HG03469 (cell line): ENCODE data around the gene ZNF217.
"Not testable (repeated sequence)": the region's sequence is repeated elsewhere in the genome, so short reads cannot be mapped to it uniquely, and the experiment has no call there.

Source experiments
- ATAC-seq: cut with Tn5 transposase; IDR thresholded peaks from one replicate; pipeline ENCODE4 v1.9.1; 2021; ENCODE audit warnings: mild to moderate bottlenecking, moderate library complexity, moderate number of reproducible peaks; ENCODE audit not compliant: unreplicated experiment

ZNF217 gene

GRCh38 chr20:53534037-53534436 is 59.6 kb downstream of the ZNF217 start:
- no peak for ATAC-seq

GRCh38 chr20:53533500-53533899 is 60.1 kb downstream of the ZNF217 start:
- ATAC-seq: no peak

GRCh38 chr20:53532654-53533312 is 60.9 kb downstream of the ZNF217 start:
- ATAC-seq: not testable (repeated sequence)

DNA sequence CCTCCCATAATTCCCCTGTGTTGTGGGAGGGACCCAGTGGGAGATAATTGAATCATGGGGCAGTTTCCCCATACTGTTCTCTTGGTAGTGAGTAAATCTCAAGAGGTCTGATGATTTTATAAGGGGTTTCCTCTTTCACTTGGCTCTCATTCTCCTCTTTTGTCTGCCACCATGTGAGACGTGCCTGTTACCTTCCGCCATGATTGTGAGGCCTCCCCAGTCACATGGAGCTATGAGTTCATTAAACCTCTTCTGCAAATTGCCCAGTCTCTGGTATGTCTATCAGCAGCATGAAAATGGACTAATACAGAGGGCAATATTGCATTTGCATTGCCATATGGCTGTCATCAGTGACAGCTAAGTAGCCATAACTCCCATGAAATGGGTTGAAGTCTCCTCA is 63.2 kb downstream of the ZNF217 start:
- no peak for ATAC-seq

DNA sequence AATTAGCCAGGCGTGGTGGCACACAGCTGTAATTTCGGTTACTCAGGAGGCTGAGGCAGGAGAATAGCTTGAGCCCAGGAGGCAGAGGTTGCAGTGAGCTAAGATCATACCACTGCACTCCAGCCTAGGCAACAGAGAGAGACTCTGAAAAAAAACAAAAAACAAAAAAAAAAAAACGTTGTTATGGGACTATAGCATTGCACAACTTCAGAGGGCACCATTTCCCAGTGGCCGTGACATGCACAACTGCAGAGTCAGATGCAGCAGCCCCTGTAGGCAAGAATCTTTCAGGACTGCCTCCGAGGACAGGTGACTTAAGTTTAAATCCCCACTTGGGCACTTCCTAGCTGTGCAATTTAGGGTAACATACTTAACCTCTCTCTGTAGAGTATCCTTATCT is 64.0 kb downstream of the ZNF217 start:
- no peak for ATAC-seq

- ATAC-seq: no peak
Measured at GRCh38 chr20:53527196-53527595, 66.4 kb downstream of the ZNF217 start.

- no peak for ATAC-seq
Measured at GRCh38 chr20:53524589-53525312, 68.9 kb downstream of the ZNF217 start.

DNA sequence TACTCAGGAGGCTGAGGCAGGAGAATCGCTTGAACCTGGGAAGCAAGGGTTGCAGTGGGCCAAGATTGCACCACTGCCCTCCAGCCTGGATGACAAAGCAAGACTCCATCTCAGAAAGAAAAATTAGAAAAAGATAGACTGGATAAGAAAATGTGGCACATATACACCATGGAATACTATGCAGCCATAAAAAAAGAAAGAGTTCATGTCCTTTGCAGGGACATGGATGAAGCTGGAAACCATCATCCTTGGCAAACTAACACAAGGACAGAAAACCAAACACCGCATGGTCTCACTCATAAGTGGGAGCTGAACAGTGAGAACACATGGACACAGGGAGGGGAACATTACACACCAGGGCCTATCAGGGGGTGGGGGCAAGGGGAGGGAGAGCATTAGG is 70.0 kb downstream of the ZNF217 start:
- not testable (repeated sequence) for ATAC-seq

GRCh38 chr20:53522696-53523095 is 70.9 kb downstream of the ZNF217 start:
- no peak for ATAC-seq

- ATAC-seq: no peak
Measured at GRCh38 chr20:53522026-53522425, 71.6 kb downstream of the ZNF217 start.

GRCh38 chr20:53521421-53521820 is 72.2 kb downstream of the ZNF217 start:
- not testable (repeated sequence) for ATAC-seq

DNA sequence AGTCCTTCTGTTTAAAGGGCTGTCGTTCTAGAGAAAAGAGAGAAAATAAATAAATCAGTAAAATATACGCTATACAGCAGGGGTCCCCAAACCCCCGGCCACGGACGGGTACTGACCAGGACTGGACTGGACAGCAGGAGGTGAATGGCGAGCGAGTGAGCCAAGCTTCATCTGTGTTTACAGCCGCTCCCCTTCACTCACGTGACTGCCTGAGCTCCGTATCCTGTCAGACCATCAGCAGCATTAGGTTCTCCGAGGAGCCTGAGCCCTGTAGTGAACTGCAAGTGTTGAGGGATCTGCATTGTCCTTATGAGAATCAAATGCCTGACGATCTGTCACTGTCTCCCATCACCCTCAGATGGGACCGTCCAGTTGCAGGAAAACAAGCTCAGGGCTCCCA is 76.5 kb downstream of the ZNF217 start:
- no peak for ATAC-seq
